Karpas-422 (cell line): ENCODE measurements around the gene SENP7. TPM values are rescaled to one million over a fixed set of nuclear protein-coding genes. Genes with fewer than 3 reads are reported as not detected.
"Not testable (repeated sequence)": the region's sequence is repeated elsewhere in the genome, so short reads cannot be mapped to it uniquely, and the experiment has no call there.

Experiments
- DNase-seq: peaks from one replicate; pipeline ENCODE4 v3.0.0-alpha.2; 2015
- H2AFZ ChIP-seq: fragments of 200-600 bp; sonication (generic); 2 replicates; pipeline ENCODE4 v1.6.1; 2014; ENCODE audit warnings: antibody characterized with exemption, low read length, mixed read lengths
- H3K27ac ChIP-seq: fragments of 200-600 bp; sonication (generic); 2 replicates; pipeline ENCODE4 v1.5.1; 2014; ENCODE audit warnings: mild to moderate bottlenecking, low read length, moderate library complexity
- H3K27me3 ChIP-seq: fragments of 200-600 bp; sonication (generic); 2 replicates; pipeline ENCODE4 v1.6.1; 2014; ENCODE audit warnings: low read length, mixed read lengths
- H3K36me3 ChIP-seq: fragments of 200-600 bp; sonication (generic); 2 replicates; pipeline ENCODE4 v1.6.1; 2014; ENCODE audit warnings: low read length, mixed read lengths; ENCODE audit not compliant: insufficient read depth
- H3K4me1 ChIP-seq: fragments of 200-600 bp; sonication (generic); 2 replicates; pipeline ENCODE4 v1.6.1; 2014; ENCODE audit warnings: mild to moderate bottlenecking, low read length, mixed read lengths
- H3K4me2 ChIP-seq: fragments of 200-600 bp; sonication (generic); 2 replicates; pipeline ENCODE4 v1.6.1; 2014; ENCODE audit warnings: low read length, low read depth, mild to moderate bottlenecking; ENCODE audit not compliant: poor library complexity, severe bottlenecking
- H3K4me3 ChIP-seq: fragments of 200-600 bp; sonication (generic); 2 replicates; pipeline ENCODE4 v1.5.1; 2014; ENCODE audit warnings: mild to moderate bottlenecking, antibody characterized with exemption, low read length, mixed read lengths
- H3K79me2 ChIP-seq: fragments of 200-600 bp; sonication (generic); 2 replicates; pipeline ENCODE4 v1.6.1; 2014; ENCODE audit warnings: mild to moderate bottlenecking, low read length, mixed read lengths
- H3K9ac ChIP-seq: fragments of 200-600 bp; sonication (generic); 2 replicates; pipeline ENCODE4 v1.6.0; 2014; ENCODE audit warnings: low read length
- H3K9me2 ChIP-seq: fragments of 200-600 bp; sonication (generic), shearing (Covaris generic); replicated peaks from 2 replicates; pipeline ENCODE4 v1.6.0; 2014; ENCODE audit warnings: mild to moderate bottlenecking, low read length, moderate library complexity; ENCODE audit not compliant: insufficient read depth
- H3K9me3 ChIP-seq: fragments of 300-700, 200-600 bp; sonication (generic); 2 replicates; pipeline ENCODE4 v1.6.1; 2014; ENCODE audit warnings: low read length, mixed read lengths
- H4K20me1 ChIP-seq: fragments of 200-600 bp; sonication (generic); 2 replicates; pipeline ENCODE4 v1.6.1; 2014; ENCODE audit warnings: mild to moderate bottlenecking, antibody characterized with exemption, low read length, low read depth; ENCODE audit not compliant: insufficient read depth
- total RNA-seq: library from RNA; depleted of rRNA; stranded (reverse); fragments of >200 nt; shearing (Covaris generic); gene quantifications from 2 replicates; pipeline ENCODE4 v1.2.3, GENCODE V29; 2014; ENCODE audit warnings: low replicate concordance

The SENP7 gene
- total RNA-seq, 1 experiment from 2014 or later = 31.6 TPM

- Histone ChIP-seq H3K9ac (no peak overlapping the region), H3K36me3 (no peaks in the 10 kb centered on the region), H3K27ac (no peak overlapping the region), H3K79me2 (no peaks in the 10 kb centered on the region), H3K4me1 (no peaks in the 10 kb centered on the region), H3K4me3 (no peak overlapping the region), H2AFZ (no peak overlapping the region), H3K9me2 (no peaks in the 10 kb centered on the region), H3K9me3 (no peaks in the 10 kb centered on the region), H3K27me3 (no peaks in the 10 kb centered on the region), H3K4me2 (no peak overlapping the region), H4K20me1 (no peaks in the 10 kb centered on the region)
- DNase-seq = no peak
Observed at GRCh38 chr3:101544161-101544850, 31.3 kb upstream of the SENP7 start.

- H3K4me2 ChIP-seq = no peak overlapping the region
- no peak overlapping the region for H3K4me3 ChIP-seq
- H3K27ac ChIP-seq = no peak overlapping the region
- H3K79me2 ChIP-seq = no peaks in the 10 kb centered on the region
- no peaks in the 10 kb centered on the region for H3K4me1 ChIP-seq
- H3K36me3 ChIP-seq = no peaks in the 10 kb centered on the region
- no peaks in the 10 kb centered on the region for H3K9me2 ChIP-seq
- H3K27me3 ChIP-seq = no peaks in the 10 kb centered on the region
- H2AFZ ChIP-seq = no peak overlapping the region
- no peak overlapping the region for H3K9ac ChIP-seq
- no peak for DNase-seq
- H3K9me3 ChIP-seq = no peaks in the 10 kb centered on the region
- no peaks in the 10 kb centered on the region for H4K20me1 ChIP-seq
Observed at GRCh38 chr3:101542957-101543356, 29.9 kb upstream of the SENP7 start.

DNA sequence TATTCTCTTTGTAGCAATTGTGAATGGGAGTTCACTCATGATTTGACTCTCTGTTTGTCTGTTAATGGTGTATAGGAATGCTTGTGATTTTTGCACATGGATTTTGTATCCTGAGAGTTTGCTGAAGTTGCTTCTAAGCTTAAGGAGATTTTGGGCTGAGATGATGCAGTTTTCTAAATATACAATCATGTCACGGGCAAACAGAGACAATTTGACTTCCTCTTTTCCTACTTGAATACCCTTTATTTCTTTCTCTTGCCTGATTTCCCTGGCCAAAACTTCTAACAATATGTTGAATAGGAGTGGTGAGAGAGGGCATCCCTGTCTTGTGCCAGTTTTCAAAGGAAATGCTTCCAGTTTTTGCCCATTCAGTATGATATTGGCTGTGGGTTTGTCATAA is 23.9 kb upstream of the SENP7 start:
- DNase-seq, H3K36me3 ChIP-seq, H4K20me1 ChIP-seq, H3K9me2 ChIP-seq, H3K9me3 ChIP-seq, H3K4me2 ChIP-seq, H2AFZ ChIP-seq, H3K27me3 ChIP-seq, H3K79me2 ChIP-seq, H3K4me3 ChIP-seq, H3K4me1 ChIP-seq, H3K9ac ChIP-seq, H3K27ac ChIP-seq: not testable (repeated sequence)

DNA sequence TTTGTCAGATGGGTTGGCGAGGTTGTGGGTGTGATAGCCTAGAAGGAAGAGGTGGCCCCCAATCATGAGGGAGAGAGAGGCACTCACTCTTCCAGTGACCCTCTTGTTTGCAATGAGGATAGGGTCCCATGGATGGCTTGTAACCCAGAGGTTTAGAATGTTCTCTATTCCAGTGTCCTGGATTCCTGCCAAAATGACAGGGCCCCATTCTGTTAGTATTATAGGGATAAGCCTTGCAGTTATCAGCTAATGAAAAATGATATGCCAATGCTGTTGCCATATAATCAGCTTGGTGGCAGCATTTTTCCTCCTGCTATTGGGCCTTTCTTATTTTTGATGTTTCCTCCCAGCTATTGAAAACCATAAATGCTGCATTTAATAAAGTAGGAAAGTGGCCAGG is 23.3 kb upstream of the SENP7 start:
- Histone ChIP-seq H3K36me3 (no peaks in the 10 kb centered on the region), H3K9me3 (no peaks in the 10 kb centered on the region)

DNA sequence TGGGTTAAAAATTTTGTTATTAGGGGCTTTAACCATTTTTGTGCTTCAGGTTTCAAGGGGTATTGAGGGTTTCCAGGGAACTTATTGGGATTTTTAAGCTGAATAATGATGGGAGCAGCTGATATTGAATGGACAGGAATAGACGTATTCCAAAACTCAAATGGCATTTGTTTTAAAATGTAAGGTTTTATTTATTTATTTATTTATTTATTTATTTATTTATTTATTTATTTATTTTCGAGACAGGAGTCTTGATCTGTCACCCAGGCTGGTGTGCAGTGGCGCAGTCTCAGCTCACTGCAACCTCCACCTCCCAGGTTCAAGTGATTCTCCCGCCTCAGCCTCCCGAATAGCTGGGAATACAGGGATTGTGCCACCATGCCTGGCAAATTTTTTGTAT is 22.2 kb upstream of the SENP7 start:
- no peaks in the 10 kb centered on the region for H3K27me3 ChIP-seq
- no peaks in the 10 kb centered on the region for H3K79me2 ChIP-seq
- H3K9me2 ChIP-seq = no peaks in the 10 kb centered on the region
- H2AFZ ChIP-seq = no peak overlapping the region
- H3K27ac ChIP-seq = no peak overlapping the region
- no peaks in the 10 kb centered on the region for H3K4me1 ChIP-seq
- no peak overlapping the region for H3K9ac ChIP-seq
- no peaks in the 10 kb centered on the region for H3K36me3 ChIP-seq
- no peak overlapping the region for H3K4me2 ChIP-seq
- DNase-seq = no peak
- H4K20me1 ChIP-seq = no peaks in the 10 kb centered on the region
- no peak overlapping the region for H3K4me3 ChIP-seq
- no peaks in the 10 kb centered on the region for H3K9me3 ChIP-seq

More for the DNA sequence above, 23.3 kb upstream of the SENP7 start:
- no peaks in the 10 kb centered on the region for H3K9me2 ChIP-seq
- H3K27me3 ChIP-seq = no peaks in the 10 kb centered on the region
- H3K4me3 ChIP-seq = no peak overlapping the region
- no peak overlapping the region for H3K9ac ChIP-seq
- H2AFZ ChIP-seq = no peak overlapping the region
- H3K4me1 ChIP-seq = no peaks in the 10 kb centered on the region
- no peaks in the 10 kb centered on the region for H3K79me2 ChIP-seq
- H3K27ac ChIP-seq = no peak overlapping the region
- no peak for DNase-seq
- H4K20me1 ChIP-seq = no peaks in the 10 kb centered on the region
- H3K4me2 ChIP-seq = no peak overlapping the region

DNA sequence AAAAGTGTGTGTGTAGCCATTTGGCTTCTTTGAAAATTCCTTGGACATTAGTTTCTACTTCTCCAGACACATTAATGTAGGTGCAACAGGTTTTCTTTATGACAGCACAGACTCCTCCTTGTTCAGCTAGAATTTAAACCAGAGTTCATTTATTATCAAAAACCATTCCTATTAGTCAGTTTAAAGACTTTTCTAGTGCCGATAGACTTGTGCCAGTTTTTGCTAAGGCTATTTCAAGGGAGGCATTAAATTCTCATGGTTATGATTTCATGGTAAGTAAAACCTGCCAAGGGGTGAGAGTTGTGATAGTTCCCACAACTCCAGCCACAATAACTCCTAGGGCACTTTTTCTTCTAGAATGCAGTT is 20.6 kb upstream of the SENP7 start:
- Histone ChIP-seq H3K79me2 (no peaks in the 10 kb centered on the region), H2AFZ (no peak overlapping the region), H3K9me2 (no peaks in the 10 kb centered on the region), H3K9ac (no peak overlapping the region), H3K4me2 (no peak overlapping the region), H3K9me3 (no peaks in the 10 kb centered on the region), H3K4me1 (no peaks in the 10 kb centered on the region), H3K36me3 (no peaks in the 10 kb centered on the region), H4K20me1 (no peaks in the 10 kb centered on the region), H3K27me3 (no peaks in the 10 kb centered on the region), H3K4me3 (no peak overlapping the region), H3K27ac (no peak overlapping the region)
- DNase-seq = no peak

GRCh38 chr3:101532783-101533602 is 20.0 kb upstream of the SENP7 start:
- Histone ChIP-seq H3K79me2 (no peaks in the 10 kb centered on the region), H3K36me3 (no peaks in the 10 kb centered on the region), H3K4me1 (no peaks in the 10 kb centered on the region), H3K9me3 (no peaks in the 10 kb centered on the region), H3K27me3 (no peaks in the 10 kb centered on the region), H2AFZ (no peak overlapping the region), H4K20me1 (no peaks in the 10 kb centered on the region), H3K27ac (no peak overlapping the region), H3K9ac (no peak overlapping the region), H3K4me3 (no peak overlapping the region), H3K9me2 (no peaks in the 10 kb centered on the region), H3K4me2 (no peak overlapping the region)
- no peak for DNase-seq

DNA sequence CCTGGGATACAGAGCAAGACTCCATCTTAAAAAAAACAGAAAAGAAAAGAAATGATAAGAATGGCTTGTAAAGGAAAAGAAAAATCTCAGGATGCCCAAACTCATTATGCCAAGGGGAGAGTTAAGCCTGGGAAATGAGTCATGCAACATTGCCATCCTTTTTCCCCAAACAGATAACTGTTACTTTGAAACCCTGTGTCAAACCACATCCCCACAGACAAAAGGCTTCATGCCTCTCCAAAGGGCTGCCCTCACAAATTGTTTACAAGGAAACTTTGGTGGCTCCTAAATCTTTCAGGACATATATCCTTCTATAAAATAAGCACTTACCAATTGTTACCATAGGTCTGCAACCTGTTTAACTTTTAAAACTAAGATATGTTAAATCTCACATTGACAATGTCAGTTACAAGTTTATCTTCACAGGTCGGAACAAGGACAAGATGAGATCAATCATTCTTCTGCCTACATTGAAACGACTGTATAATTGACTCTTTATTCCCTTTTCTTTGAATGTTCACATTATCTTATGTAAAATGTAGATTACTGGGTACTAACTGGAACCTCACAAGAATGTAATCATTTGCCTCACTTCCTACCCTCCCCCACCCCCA is 18.6 kb upstream of the SENP7 start:
- H3K27ac ChIP-seq = no peak overlapping the region
- H4K20me1 ChIP-seq = no peaks in the 10 kb centered on the region
- H3K27me3 ChIP-seq = no peaks in the 10 kb centered on the region
- H3K9ac ChIP-seq = no peak overlapping the region
- no peak overlapping the region for H2AFZ ChIP-seq
- no peaks in the 10 kb centered on the region for H3K9me3 ChIP-seq
- no peaks in the 10 kb centered on the region for H3K79me2 ChIP-seq
- no peaks in the 10 kb centered on the region for H3K4me1 ChIP-seq
- no peak overlapping the region for H3K4me3 ChIP-seq
- H3K4me2 ChIP-seq = no peak overlapping the region
- no peaks in the 10 kb centered on the region for H3K36me3 ChIP-seq
- no peak for DNase-seq
- no peaks in the 10 kb centered on the region for H3K9me2 ChIP-seq
